Coronary artery (tissue), 2 donors: ENCODE data around the gene FLNC.

Source experiments
- DNase-seq: peaks from one replicate; pipeline ENCODE4 v3.0.0-alpha.2; 2017; ENCODE audit warnings: low spot score
- H3K27ac ChIP-seq, 2 donors: fragments of 200-600 bp; sonication (generic); one replicate each; pipeline ENCODE4 v1.5.1; 2016 to 2019
- H3K4me3 ChIP-seq: fragments of 200-600 bp; sonication (generic); 2 replicates; pipeline ENCODE4 v1.5.1; 2016; ENCODE audit warnings: mild to moderate bottlenecking, moderate library complexity
- TF ChIP-seq, protein P1 (sequence below): fragments of 200-600 bp; sonication (generic); IDR thresholded peaks from one replicate; pipeline ENCODE4 v1.5.1; 2019; ENCODE audit warnings: antibody characterized with exemption

The FLNC gene

DNA sequence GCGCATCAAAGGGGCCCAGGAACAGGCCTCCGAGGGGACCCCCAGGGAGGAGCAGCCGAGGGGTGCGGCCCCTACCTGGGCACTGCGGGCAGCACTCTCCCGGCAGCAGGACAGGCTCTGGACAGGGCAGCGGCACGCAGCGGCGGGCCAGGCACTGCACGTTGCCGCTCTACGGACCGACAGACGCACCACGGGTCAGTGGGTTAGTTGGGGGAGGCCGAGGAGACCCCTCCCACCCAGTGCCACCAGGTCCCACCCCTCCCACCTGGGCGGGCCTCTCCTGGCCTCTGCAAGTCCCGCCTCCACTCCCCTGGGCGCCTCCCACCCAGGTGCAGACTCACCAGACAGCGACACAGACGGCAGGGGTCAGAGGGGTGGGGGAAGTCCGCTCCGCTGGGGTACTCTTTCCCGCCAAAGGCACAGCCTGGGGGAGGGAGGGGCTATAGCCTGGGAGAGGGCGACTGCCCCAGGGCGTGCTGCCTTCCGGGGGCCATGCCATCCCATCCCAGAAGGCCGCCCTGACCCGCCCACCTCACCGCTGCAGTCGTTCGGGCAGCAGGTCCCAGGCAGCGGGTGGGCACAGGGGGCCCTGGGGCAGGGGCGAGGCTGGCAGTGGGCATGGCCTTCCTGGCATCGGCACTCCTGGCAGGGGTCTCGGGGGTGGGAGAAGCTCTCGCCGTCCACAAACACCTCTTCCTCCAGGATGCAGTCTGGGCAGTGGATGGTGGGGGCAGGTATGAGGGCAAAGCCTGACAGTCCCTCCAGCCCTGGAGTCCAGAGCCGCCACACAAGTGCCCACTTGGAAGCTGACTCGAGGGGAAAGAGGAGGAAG is 61.1 kb downstream of the FLNC start:
- Histone ChIP-seq H3K4me3 (peak overlapping the region; percentile 67), H3K27ac (no peak overlapping the region)
- DNase-seq, result no peak
- TF ChIP-seq, protein P1, sequence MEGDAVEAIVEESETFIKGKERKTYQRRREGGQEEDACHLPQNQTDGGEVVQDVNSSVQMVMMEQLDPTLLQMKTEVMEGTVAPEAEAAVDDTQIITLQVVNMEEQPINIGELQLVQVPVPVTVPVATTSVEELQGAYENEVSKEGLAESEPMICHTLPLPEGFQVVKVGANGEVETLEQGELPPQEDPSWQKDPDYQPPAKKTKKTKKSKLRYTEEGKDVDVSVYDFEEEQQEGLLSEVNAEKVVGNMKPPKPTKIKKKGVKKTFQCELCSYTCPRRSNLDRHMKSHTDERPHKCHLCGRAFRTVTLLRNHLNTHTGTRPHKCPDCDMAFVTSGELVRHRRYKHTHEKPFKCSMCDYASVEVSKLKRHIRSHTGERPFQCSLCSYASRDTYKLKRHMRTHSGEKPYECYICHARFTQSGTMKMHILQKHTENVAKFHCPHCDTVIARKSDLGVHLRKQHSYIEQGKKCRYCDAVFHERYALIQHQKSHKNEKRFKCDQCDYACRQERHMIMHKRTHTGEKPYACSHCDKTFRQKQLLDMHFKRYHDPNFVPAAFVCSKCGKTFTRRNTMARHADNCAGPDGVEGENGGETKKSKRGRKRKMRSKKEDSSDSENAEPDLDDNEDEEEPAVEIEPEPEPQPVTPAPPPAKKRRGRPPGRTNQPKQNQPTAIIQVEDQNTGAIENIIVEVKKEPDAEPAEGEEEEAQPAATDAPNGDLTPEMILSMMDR, result no peak

GRCh38 chr7:128891942-128892269 is 61.7 kb downstream of the FLNC start:
- Histone ChIP-seq H3K27ac (no peak overlapping the region), H3K4me3 (no peak overlapping the region)
- TF ChIP-seq, protein P1, result no peak
- no peak for DNase-seq

- no peak overlapping the region for H3K4me3 ChIP-seq
- no peak for DNase-seq
- TF ChIP-seq, protein P1, result no peak
- no peak overlapping the region for H3K27ac ChIP-seq
Measured at GRCh38 chr7:128892521-128893250, 62.5 kb downstream of the FLNC start.

- DNase-seq, result no peak
- Histone ChIP-seq H3K4me3 (no peak overlapping the region), H3K27ac (no peak overlapping the region)
- TF ChIP-seq, protein P1, result no peak
Measured at GRCh38 chr7:128893251-128894100, 63.3 kb downstream of the FLNC start.

DNA sequence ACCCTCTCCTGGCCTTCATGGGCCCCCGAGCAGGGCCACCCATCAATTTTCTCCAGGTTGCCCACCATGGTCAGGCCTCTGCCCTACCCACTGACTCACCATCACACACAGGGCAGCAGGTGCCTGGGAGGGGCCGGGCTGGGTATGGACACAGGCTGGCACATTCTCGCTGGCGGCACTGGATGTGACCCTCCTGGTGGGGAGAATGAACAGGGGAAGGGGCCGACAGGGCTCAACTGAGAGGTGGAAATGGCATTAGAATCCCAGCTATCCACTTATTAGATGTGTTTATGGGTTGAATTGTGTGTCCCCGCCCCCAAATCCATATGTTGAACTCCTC is 63.9 kb downstream of the FLNC start:
- DNase-seq, result no peak
- Histone ChIP-seq H3K27ac (no peak overlapping the region), H3K4me3 (no peak overlapping the region)
- TF ChIP-seq, protein P1, result no peak

- H3K27ac ChIP-seq, result no peak overlapping the region
- no peak for DNase-seq
- H3K4me3 ChIP-seq, result no peak overlapping the region
- TF ChIP-seq, protein P1, result no peak
Measured at GRCh38 chr7:128895320-128895719, 65.1 kb downstream of the FLNC start.
